Measurements from ENCODE around the gene CACNB1. TPM values are rescaled to one million over a fixed set of nuclear protein-coding genes. Genes with fewer than 3 reads are reported as not detected.

Gene CACNB1
- polyA plus RNA-seq, 1 of the 3 experiments (the other 2 are of a cell fraction) = 7.4 TPM

DNA sequence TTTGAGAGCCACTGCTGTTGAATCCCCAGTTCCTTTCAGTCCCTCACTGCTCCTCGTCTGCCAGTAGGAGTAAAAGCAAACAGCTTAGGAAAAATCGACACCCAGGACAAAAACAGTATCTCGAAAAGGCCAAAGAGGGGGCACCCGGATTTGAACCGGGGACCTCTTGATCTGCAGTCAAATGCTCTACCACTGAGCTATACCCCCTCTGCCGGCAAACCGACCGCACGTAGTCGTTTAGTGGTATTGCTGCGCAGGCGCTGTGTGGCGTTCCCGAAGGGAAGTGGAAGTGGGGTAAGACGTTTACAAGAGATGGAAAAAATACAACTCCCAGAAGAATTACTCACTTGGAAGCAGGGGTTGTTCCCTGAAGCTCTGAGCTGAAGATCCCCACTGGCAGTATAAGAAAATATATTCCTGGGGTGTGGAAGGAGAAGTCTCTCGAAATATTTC lies 43.8 kb downstream of the CACNB1 start (continued):
- TF ChIP-seq, protein P1, sequence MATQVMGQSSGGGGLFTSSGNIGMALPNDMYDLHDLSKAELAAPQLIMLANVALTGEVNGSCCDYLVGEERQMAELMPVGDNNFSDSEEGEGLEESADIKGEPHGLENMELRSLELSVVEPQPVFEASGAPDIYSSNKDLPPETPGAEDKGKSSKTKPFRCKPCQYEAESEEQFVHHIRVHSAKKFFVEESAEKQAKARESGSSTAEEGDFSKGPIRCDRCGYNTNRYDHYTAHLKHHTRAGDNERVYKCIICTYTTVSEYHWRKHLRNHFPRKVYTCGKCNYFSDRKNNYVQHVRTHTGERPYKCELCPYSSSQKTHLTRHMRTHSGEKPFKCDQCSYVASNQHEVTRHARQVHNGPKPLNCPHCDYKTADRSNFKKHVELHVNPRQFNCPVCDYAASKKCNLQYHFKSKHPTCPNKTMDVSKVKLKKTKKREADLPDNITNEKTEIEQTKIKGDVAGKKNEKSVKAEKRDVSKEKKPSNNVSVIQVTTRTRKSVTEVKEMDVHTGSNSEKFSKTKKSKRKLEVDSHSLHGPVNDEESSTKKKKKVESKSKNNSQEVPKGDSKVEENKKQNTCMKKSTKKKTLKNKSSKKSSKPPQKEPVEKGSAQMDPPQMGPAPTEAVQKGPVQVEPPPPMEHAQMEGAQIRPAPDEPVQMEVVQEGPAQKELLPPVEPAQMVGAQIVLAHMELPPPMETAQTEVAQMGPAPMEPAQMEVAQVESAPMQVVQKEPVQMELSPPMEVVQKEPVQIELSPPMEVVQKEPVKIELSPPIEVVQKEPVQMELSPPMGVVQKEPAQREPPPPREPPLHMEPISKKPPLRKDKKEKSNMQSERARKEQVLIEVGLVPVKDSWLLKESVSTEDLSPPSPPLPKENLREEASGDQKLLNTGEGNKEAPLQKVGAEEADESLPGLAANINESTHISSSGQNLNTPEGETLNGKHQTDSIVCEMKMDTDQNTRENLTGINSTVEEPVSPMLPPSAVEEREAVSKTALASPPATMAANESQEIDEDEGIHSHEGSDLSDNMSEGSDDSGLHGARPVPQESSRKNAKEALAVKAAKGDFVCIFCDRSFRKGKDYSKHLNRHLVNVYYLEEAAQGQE (IDR thresholded peaks at IDR 0.05; ENCODE audit: low read depth, low read length) = 0 out of 2 replicates have a peak, but pooled peaks have one; percentile 46
- TF ChIP-seq, protein P2, sequence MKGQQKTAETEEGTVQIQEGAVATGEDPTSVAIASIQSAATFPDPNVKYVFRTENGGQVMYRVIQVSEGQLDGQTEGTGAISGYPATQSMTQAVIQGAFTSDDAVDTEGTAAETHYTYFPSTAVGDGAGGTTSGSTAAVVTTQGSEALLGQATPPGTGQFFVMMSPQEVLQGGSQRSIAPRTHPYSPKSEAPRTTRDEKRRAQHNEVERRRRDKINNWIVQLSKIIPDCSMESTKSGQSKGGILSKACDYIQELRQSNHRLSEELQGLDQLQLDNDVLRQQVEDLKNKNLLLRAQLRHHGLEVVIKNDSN (IDR thresholded peaks at IDR 0.05; ENCODE audit: borderline replicate concordance, low read depth) = 0 out of 2 replicates have a peak, but pooled peaks have one; percentile 11
- TF ChIP-seq TCF12 (IDR thresholded peaks at IDR 0.05) = peak; percentile 19; the same call in 1 of the 2 replicates
- no peak for TF ChIP-seq JUND (IDR thresholded peaks at IDR 0.05)
- no peak for TF ChIP-seq MEF2A (IDR thresholded peaks at IDR 0.05; ENCODE audit: borderline replicate concordance, low read depth)
- TF ChIP-seq SMC3 (IDR thresholded peaks at IDR 0.05; ENCODE audit: low read depth, low read length) = no peak
- TF ChIP-seq, protein P3, sequence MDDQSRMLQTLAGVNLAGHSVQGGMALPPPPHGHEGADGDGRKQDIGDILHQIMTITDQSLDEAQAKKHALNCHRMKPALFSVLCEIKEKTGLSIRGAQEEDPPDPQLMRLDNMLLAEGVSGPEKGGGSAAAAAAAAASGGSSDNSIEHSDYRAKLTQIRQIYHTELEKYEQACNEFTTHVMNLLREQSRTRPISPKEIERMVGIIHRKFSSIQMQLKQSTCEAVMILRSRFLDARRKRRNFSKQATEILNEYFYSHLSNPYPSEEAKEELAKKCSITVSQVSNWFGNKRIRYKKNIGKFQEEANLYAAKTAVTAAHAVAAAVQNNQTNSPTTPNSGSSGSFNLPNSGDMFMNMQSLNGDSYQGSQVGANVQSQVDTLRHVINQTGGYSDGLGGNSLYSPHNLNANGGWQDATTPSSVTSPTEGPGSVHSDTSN (IDR thresholded peaks at IDR 0.05) = 0 out of 2 replicates have a peak, but pooled peaks have one; percentile 6
- 0 out of 2 replicates have a peak, but pooled peaks have one; percentile 38 for TF ChIP-seq RCOR1 (IDR thresholded peaks at IDR 0.05; ENCODE audit: low read length)
- TF ChIP-seq, protein P4, sequence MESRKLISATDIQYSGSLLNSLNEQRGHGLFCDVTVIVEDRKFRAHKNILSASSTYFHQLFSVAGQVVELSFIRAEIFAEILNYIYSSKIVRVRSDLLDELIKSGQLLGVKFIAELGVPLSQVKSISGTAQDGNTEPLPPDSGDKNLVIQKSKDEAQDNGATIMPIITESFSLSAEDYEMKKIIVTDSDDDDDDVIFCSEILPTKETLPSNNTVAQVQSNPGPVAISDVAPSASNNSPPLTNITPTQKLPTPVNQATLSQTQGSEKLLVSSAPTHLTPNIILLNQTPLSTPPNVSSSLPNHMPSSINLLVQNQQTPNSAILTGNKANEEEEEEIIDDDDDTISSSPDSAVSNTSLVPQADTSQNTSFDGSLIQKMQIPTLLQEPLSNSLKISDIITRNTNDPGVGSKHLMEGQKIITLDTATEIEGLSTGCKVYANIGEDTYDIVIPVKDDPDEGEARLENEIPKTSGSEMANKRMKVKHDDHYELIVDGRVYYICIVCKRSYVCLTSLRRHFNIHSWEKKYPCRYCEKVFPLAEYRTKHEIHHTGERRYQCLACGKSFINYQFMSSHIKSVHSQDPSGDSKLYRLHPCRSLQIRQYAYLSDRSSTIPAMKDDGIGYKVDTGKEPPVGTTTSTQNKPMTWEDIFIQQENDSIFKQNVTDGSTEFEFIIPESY (IDR thresholded peaks at IDR 0.05; ENCODE audit: borderline replicate concordance, low read depth) = no peak
- TF ChIP-seq ELF1 (IDR thresholded peaks at IDR 0.05) = no peak
- no peak for TF ChIP-seq EZH2phosphoT487 (IDR thresholded peaks at IDR 0.05; ENCODE audit: borderline replicate concordance, low read depth)
- peak; percentile 60 for TF ChIP-seq CHD2 (IDR thresholded peaks at IDR 0.05; ENCODE audit: low read length, partially characterized antibody)
- TF ChIP-seq TEAD4 (IDR thresholded peaks at IDR 0.05; ENCODE audit: borderline replicate concordance, insufficient read depth) = peak; percentile 97
- TF ChIP-seq, protein P5, sequence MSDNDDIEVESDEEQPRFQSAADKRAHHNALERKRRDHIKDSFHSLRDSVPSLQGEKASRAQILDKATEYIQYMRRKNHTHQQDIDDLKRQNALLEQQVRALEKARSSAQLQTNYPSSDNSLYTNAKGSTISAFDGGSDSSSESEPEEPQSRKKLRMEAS (IDR thresholded peaks at IDR 0.05; ENCODE audit: low read depth) = no peak
- peak; percentile 77 for TF ChIP-seq FOSL2 (IDR thresholded peaks at IDR 0.05; ENCODE audit: borderline replicate concordance, low read depth)
- TF ChIP-seq MXI1 (IDR thresholded peaks at IDR 0.05; ENCODE audit: low read depth, low read length) = no peak; the same call in 1 of the 2 replicates
- TF ChIP-seq, protein P6, sequence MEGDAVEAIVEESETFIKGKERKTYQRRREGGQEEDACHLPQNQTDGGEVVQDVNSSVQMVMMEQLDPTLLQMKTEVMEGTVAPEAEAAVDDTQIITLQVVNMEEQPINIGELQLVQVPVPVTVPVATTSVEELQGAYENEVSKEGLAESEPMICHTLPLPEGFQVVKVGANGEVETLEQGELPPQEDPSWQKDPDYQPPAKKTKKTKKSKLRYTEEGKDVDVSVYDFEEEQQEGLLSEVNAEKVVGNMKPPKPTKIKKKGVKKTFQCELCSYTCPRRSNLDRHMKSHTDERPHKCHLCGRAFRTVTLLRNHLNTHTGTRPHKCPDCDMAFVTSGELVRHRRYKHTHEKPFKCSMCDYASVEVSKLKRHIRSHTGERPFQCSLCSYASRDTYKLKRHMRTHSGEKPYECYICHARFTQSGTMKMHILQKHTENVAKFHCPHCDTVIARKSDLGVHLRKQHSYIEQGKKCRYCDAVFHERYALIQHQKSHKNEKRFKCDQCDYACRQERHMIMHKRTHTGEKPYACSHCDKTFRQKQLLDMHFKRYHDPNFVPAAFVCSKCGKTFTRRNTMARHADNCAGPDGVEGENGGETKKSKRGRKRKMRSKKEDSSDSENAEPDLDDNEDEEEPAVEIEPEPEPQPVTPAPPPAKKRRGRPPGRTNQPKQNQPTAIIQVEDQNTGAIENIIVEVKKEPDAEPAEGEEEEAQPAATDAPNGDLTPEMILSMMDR (IDR thresholded peaks at IDR 0.05) = no peak; the same call in 1 of the 2 replicates
- no peak for TF ChIP-seq GATA2 (CRISPR knock-in tag; IDR thresholded peaks at IDR 0.05)
- no peak for TF ChIP-seq YY1 (IDR thresholded peaks at IDR 0.05; ENCODE audit: low read depth)
- TF ChIP-seq TAF1 (IDR thresholded peaks at IDR 0.05; ENCODE audit: borderline replicate concordance, low read depth, low read length) = peak; percentile 44; the same call in 1 of the 2 replicates
- TF ChIP-seq POLR2AphosphoS5 (IDR thresholded peaks at IDR 0.05; ENCODE audit: low read depth, low read length) = no peak
- no peak for TF ChIP-seq GABPA (IDR thresholded peaks at IDR 0.05; ENCODE audit: low read depth)
